Ascending aorta (tissue), 2 donors: ENCODE results near the gene ATP1B2. TPM values are rescaled to one million over a fixed set of nuclear protein-coding genes. Genes with fewer than 3 reads are reported as not detected.
A peak's percentile ranks its signal among the peaks of the same experiment; 100 is the strongest.
"Not testable (repeated sequence)": the region's sequence is repeated elsewhere in the genome, so short reads cannot be mapped to it uniquely, and the experiment has no call there.

ENCODE experiments used
- DNase-seq, 2 donors: peaks; one replicate each; pipeline ENCODE4 v3.0.0-alpha.2; 2019; ENCODE audit warnings: low spot score in 2 of 2
- H3K27ac ChIP-seq, 2 donors: fragments of 200-600 bp; sonication (generic); one replicate each; pipeline ENCODE4 v1.5.1; 2016 to 2017; ENCODE audit warnings: mild to moderate bottlenecking in 1 of 2
- H3K27me3 ChIP-seq: fragments of 200-600 bp; sonication (generic); one replicate; pipeline ENCODE4 v1.5.1; 2017
- H3K36me3 ChIP-seq, 2 donors: fragments of 200-600 bp; sonication (generic); one replicate each; pipeline ENCODE4 v1.5.1; 2016
- H3K4me1 ChIP-seq, 2 donors: fragments of 200-600 bp; sonication (generic); one replicate each; pipeline ENCODE4 v1.5.1; 2016 to 2017; ENCODE audit warnings: mild to moderate bottlenecking in 1 of 2
- H3K4me3 ChIP-seq, 2 donors: fragments of 200-600 bp; sonication (generic); one replicate each; pipeline ENCODE4 v1.5.1; 2016 to 2017; ENCODE audit warnings: mild to moderate bottlenecking in 1 of 2
- H3K9me3 ChIP-seq, 2 donors: fragments of 200-600 bp; sonication (generic); one replicate each; pipeline ENCODE4 v1.5.1; 2016
- CTCF ChIP-seq, 3 experiments: fragments of 200-600 bp in 2 of 3; fragments of 450-650 bp in 1 of 3; sonication (generic) in 2 of 3; IDR thresholded peaks; one replicate each; pipeline ENCODE4 v1.5.1; 2016 to 2019; ENCODE audit warnings: antibody characterized with exemption in 3 of 3, mild to moderate bottlenecking in 1 of 3, moderate library complexity in 1 of 3
- intact Hi-C: fragments of 100-400 bp; cut with DNase I; formaldehyde crosslinking; loops from one replicate; pipeline ENCODE4 v1.15.1; 2023
- total RNA-seq: library from RNA; depleted of rRNA; stranded (reverse); fragments of >200 nt; gene quantifications from one replicate; pipeline ENCODE4 v1.1.0, GENCODE V29; 2016

Gene ATP1B2
- total RNA-seq, 1 donor from 2014 or later: 0.11 TPM

- no peak for TF ChIP-seq CTCF (IDR thresholded peaks at IDR 0.05)
- Histone ChIP-seq H3K27me3 (no peaks in the 10 kb centered on the region), H3K9me3 (no peaks in the 10 kb centered on the region), H3K27ac (no peak overlapping the region), H3K36me3 (no peaks in the 10 kb centered on the region), H3K4me1 (no peaks in the 10 kb centered on the region), H3K4me3 (no peak overlapping the region)
- intact Hi-C loops: no loop called here
- no peak for DNase-seq
Observed at GRCh38 chr17:7640783-7641182, 9.9 kb upstream of the ATP1B2 start.

GRCh38 chr17:7641635-7642034 is 9.1 kb upstream of the ATP1B2 start:
- H3K27ac ChIP-seq, intact Hi-C loops, H3K36me3 ChIP-seq, DNase-seq, H3K4me3 ChIP-seq, H3K9me3 ChIP-seq, H3K27me3 ChIP-seq, H3K4me1 ChIP-seq: not testable (repeated sequence)

- TF ChIP-seq CTCF (IDR thresholded peaks at IDR 0.05): no peak
- H3K9me3 ChIP-seq: no peaks in the 10 kb centered on the region
- H3K27me3 ChIP-seq: no peaks in the 10 kb centered on the region
- H3K4me3 ChIP-seq: no peak overlapping the region
- no peak for DNase-seq
- H3K27ac ChIP-seq: no peak overlapping the region
- intact Hi-C loops: no loop called here
- H3K36me3 ChIP-seq: no peaks in the 10 kb centered on the region
- no peaks in the 10 kb centered on the region for H3K4me1 ChIP-seq
Observed at GRCh38 chr17:7644775-7645174, 6.0 kb upstream of the ATP1B2 start.

GRCh38 chr17:7646457-7646856 is 4.3 kb upstream of the ATP1B2 start:
- Histone ChIP-seq H3K36me3 (no peaks in the 10 kb centered on the region), H3K4me3 (no peak overlapping the region), H3K27me3 (peaks cover 10% of the 10 kb centered on the region), H3K27ac (no peak overlapping the region), H3K9me3 (no peaks in the 10 kb centered on the region), H3K4me1 (peaks cover 9 to 13% of the 10 kb centered on the region in 2 donors)
- intact Hi-C loops: no loop called here
- TF ChIP-seq CTCF (IDR thresholded peaks at IDR 0.05): no peak
- no peak for DNase-seq

GRCh38 chr17:7647018-7647417 is 3.7 kb upstream of the ATP1B2 start:
- no peak for DNase-seq
- Histone ChIP-seq H3K9me3 (no peaks in the 10 kb centered on the region), H3K4me3 (no peak overlapping the region), H3K27ac (no peak overlapping the region), H3K4me1 (peaks cover 13 to 17% of the 10 kb centered on the region in 2 donors), H3K27me3 (peaks cover 14% of the 10 kb centered on the region), H3K36me3 (no peaks in the 10 kb centered on the region)
- intact Hi-C loops: no loop called here
- no peak for TF ChIP-seq CTCF (IDR thresholded peaks at IDR 0.05)

GRCh38 chr17:7651097-7651664 is 455 bp downstream of the ATP1B2 start:
- H3K36me3 ChIP-seq: no peaks in the 10 kb centered on the region
- H3K27ac ChIP-seq: no peak overlapping the region
- no peaks in the 10 kb centered on the region for H3K9me3 ChIP-seq
- DNase-seq: no peak
- intact Hi-C loops: no loop called here
- TF ChIP-seq CTCF (IDR thresholded peaks at IDR 0.05): no peak
- peaks cover 13 to 17% of the 10 kb centered on the region in 2 donors for H3K4me1 ChIP-seq
- H3K27me3 ChIP-seq: peaks cover 14% of the 10 kb centered on the region
- peak overlapping the region; percentile 54 to 69 for H3K4me3 ChIP-seq
